LNCaP clone FGC (cell line): Measurements from ENCODE around the gene AKT2.

ENCODE experiments used
- DNase-seq: peaks from one replicate; pipeline ENCODE4 v3.0.0-alpha.2; 2011; ENCODE audit warnings: low read depth
- H3K4me3 ChIP-seq: 2 replicates; pipeline ENCODE4 v1.5.1; 2011; ENCODE audit warnings: mild to moderate bottlenecking, low read depth, low read length, control low read depth
- CTCF ChIP-seq: IDR thresholded peaks from 2 replicates; pipeline ENCODE4 v1.5.1; 2012; ENCODE audit warnings: mild to moderate bottlenecking; ENCODE audit not compliant: control insufficient read depth, insufficient read depth; ENCODE audit errors: extremely low read depth

The AKT2 gene

GRCh38 chr19:40238775-40239174, 46.4 kb downstream of the AKT2 start:
- TF ChIP-seq CTCF = no peak
- no peak overlapping the region for H3K4me3 ChIP-seq
- DNase-seq = no peak

GRCh38 chr19:40237791-40238190, 47.4 kb downstream of the AKT2 start:
- H3K4me3 ChIP-seq = no peak overlapping the region
- no peak for TF ChIP-seq CTCF
- DNase-seq = no peak

GRCh38 chr19:40236366-40236765, 48.8 kb downstream of the AKT2 start:
- no peak for DNase-seq
- H3K4me3 ChIP-seq = no peak overlapping the region
- no peak for TF ChIP-seq CTCF

- no peak overlapping the region for H3K4me3 ChIP-seq
- DNase-seq = no peak
- TF ChIP-seq CTCF = no peak
Observed at GRCh38 chr19:40236026-40236355, 49.2 kb downstream of the AKT2 start.

- no peak for DNase-seq
- H3K4me3 ChIP-seq = no peak overlapping the region
- TF ChIP-seq CTCF = peak; percentile 17; the same call in 1 of the 2 replicates
Observed at GRCh38 chr19:40235238-40236025, 49.7 kb downstream of the AKT2 start.

GRCh38 chr19:40234429-40235237, 50.5 kb downstream of the AKT2 start:
- no peak for DNase-seq
- no peak for TF ChIP-seq CTCF
- H3K4me3 ChIP-seq = no peak overlapping the region

GRCh38 chr19:40233811-40234389, 51.2 kb downstream of the AKT2 start:
- no peak overlapping the region for H3K4me3 ChIP-seq
- no peak for DNase-seq
- TF ChIP-seq CTCF = no peak
